NCI-H82 (cell line): ENCODE results near the gene QRICH1.
A peak's percentile ranks its signal among the peaks of the same experiment; 100 is the strongest.

Source experiments
- DNase-seq: peaks from one replicate; lab custom pipeline; 2025; lab: John Stamatoyannopoulos, UW

Gene QRICH1, protein sequence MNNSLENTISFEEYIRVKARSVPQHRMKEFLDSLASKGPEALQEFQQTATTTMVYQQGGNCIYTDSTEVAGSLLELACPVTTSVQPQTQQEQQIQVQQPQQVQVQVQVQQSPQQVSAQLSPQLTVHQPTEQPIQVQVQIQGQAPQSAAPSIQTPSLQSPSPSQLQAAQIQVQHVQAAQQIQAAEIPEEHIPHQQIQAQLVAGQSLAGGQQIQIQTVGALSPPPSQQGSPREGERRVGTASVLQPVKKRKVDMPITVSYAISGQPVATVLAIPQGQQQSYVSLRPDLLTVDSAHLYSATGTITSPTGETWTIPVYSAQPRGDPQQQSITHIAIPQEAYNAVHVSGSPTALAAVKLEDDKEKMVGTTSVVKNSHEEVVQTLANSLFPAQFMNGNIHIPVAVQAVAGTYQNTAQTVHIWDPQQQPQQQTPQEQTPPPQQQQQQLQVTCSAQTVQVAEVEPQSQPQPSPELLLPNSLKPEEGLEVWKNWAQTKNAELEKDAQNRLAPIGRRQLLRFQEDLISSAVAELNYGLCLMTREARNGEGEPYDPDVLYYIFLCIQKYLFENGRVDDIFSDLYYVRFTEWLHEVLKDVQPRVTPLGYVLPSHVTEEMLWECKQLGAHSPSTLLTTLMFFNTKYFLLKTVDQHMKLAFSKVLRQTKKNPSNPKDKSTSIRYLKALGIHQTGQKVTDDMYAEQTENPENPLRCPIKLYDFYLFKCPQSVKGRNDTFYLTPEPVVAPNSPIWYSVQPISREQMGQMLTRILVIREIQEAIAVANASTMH

DNA sequence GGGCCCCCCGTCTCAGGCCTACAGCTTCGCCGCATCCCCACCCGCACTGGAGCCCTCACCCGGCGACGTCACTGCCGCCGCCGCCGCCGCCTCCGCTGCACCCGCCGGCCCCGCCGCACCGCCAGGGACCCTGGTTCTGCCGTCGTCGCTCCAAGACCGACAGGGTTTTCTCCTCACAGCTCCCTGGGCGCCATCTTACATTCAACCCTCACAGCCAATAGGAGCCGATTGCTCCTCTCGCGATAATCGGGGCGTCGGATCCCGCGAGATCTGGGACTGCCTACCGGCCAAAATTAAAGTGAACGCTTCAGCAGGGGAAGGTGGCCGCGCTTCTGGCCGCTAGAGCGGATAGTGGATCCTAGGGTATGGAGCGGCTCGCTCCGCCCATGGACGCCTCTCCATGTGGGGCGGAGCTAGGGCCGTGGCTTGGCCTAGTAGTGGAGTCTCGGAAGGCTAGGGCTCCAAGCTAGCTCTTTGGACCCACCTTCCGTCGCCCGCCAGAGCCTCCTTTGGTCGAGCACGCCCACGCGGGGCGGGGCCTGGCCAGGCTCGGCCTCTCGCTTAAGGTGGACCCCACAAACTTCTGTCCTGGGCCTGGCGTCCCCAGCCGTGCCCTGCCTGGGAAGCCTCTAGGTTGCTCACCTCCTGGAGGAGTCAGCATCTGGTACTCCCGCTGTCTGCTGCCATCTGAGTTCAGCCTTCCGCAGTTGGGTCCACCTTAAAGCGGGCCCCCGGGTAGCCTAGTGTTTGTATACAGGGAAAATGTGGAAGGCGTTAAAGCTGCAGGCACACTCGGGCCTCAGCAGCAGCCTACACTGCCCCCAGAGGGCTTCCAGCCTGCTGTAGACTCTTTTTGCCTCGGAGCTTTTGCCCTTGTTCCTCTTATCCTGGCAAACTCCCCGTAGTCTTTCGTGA lies at the start of gene QRICH1:
Gene QRICH1, minus strand, starts transcription at position 219 of the 915 bp plus-strand sequence. CDS start 17,054 bp downstream, outside the sequence.
- peak; percentile 98 for DNase-seq

DNA sequence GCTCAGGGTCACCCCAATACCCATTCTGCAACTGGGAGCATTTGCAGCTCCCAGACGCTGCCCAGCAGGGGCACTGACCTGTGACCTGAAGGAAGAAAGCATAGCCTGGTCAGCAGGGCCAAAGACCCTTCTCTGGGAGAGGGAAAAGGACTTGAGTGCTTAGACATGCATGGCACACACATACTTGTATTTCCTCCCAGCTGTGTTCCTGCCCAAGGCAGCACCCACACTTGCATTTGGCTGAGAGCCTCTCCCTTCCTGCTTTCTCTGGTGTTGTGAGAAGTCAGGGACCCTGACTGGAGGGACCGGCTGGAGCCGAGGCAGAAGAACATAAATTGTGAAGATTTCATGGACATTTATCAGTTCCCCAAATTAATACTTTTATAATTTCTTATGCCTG lies 46.2 kb upstream of the QRICH1 start:
- no peak for DNase-seq

DNA sequence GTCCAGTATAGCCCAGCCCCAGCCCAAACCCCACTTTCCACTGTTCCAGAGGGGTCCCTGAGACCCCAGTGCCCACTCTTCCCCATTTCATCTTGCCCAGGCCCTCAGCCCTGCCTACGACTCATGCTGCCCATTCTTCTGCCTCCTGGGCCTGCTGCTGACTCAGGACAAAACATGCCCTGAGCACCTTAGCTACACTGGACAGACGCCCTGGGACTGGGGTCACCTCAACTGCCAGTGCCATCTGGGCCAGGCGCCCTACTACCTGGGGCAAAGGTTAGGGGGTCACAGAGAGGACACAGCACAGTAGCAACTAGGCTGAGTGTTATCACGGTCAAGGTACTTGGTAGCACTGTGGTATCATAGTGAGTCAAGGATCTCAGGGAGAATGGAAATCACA lies 41.6 kb upstream of the QRICH1 start:
- DNase-seq = no peak

DNA sequence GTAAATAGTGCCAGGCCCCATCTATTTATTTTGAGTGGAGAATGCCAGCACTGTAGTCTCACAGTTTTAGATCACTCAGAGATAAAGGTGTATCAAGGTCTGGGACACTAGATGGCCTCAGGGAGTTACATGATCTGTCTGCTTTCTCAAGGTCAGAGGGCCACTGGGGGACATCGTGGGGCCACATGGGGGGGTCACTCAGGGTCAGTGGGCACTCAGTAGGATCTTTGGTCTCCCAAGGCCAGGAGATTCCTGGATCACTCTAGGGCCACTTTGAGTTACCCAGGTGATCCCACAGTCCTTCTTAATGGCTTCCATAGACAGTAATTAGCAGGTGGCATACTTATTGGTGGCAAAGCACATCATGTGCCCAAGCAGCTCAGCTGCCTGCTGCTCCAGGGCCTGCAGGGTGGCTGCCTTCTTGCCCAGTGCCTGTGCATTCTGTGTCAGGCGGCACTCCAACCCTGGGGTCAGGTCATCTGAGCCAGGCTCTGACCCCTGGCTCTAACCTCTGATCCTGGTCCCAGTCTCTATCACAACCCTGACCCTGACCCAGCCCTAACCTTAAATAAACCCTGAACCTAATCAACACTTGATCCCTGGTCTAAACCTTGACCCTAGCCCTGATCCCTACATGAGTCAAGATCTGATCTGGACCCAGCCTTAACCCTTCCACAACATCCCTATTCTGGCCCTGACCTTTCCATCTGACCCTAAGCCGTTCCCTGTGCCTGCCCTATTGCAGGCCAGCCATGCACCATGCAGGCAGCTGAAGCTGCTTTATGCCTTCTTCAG lies 40.8 kb upstream of the QRICH1 start:
- DNase-seq = no peak

DNA sequence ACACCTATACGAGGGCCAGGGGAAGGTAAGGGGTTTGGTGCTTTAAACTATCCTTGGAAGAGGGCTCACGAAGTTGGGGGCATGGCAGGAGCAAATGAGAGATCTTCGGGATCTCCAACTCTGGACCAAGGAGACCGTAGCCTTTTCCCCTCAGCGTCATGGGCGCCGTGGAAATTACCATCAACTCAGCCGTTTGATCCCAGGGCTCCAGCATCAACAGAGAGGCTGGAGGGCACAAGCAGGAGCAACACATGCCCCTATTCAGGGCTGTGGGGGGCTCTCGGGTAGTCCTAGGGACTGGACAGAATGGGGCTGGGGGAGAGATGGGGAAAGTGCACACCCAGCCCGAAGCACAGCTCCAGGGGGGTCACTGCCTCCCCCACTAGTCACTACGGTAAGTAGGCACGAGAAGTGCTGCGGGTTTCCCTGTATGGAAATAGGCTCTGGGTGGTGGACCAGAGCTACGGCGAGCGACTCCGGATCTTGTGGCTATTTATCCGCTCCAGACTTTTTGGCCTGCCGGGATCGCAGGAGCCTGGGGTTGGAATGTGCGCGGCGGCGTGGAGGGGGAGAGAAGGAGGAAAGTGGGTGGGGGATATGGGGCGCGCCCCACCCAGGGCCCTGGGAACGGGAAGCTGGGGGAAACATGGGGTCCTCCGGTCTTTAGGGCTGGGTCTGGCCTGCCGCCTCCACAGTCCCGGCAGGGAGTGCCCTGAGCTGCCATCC lies 39.5 kb upstream of the QRICH1 start:
- peak; percentile 86 for DNase-seq

DNA sequence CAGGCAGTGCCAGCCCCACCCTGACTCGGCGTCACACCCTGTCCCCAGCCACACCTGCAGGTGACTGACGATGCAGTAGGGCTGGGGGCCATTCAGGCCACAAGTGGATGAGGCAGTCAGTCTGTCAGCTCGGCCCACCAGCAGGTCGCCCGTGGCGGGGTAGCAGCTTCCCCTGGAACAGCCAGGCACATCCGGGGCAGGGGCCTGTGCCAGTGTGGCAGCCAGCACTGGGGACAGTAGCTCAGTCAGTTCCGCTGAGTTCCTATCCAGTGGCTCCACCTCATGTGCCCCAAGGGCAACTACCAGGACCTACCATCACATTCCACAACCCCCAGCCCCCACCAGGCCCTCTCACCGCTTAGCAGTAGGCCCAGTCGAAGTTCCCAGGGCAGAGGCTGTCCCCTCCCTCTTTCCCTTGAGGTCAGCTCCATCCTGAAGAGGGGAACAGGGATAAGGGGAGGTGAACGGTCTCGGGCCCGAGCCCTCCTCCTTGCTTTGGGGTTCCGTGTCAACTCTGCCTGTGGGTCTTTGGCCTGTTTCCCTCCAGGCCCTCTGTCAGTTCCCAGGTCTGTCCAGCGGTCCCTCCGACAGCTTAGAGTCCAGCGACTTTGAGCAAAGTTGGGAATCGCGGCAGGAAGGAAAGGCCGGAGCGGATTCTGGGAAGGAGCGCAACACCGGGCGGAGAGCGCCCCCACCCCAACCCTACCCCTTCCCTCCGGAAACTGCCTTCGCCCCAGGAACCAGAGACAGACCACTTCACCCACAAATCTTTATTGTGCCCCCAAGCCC lies 38.8 kb upstream of the QRICH1 start, which contains the start of gene LAMB2:
Gene LAMB2, minus strand, starts transcription at position 614 of the 789 bp plus-strand sequence. Its CDS starts 183 bp downstream, at position 431.
- DNase-seq = peak; percentile 72

DNA sequence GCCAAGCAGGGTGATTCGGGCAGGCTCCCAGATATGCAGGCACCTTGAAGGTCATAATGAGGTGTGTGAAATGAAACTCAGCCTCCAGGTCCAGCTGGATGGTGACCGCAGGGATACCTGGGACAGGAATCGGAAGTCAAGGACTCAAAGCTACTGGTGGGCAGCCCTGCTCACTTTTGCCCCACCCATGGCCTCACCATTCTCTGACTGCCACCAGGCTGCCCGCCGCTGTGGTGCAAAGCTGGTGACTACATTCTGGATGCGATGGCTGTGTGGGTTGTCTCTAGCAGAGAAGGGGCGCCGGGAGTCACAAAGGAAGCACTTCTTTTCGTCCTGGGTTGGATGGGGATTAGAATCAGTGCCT lies 38.2 kb upstream of the QRICH1 start:
- DNase-seq = no peak

DNA sequence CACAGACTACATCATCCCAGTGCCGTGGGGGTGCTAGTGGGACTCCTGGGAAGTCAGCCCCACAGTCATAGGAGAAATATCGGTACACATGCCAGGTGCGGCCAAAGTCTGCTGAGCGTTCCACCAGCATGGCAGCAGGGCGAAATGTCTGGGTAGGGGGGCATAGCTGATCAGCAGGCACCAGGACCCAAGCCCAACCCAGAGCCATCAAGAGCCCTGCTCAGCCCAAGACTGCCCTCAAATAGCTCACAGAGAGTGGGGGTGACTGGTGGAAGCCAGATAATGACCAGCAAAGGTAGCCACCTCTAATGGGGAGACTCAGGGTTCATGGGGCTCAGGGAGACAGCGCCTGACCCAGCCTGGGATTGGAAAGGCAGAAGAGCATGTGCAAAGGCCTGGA lies 37.7 kb upstream of the QRICH1 start:
- no peak for DNase-seq

DNA sequence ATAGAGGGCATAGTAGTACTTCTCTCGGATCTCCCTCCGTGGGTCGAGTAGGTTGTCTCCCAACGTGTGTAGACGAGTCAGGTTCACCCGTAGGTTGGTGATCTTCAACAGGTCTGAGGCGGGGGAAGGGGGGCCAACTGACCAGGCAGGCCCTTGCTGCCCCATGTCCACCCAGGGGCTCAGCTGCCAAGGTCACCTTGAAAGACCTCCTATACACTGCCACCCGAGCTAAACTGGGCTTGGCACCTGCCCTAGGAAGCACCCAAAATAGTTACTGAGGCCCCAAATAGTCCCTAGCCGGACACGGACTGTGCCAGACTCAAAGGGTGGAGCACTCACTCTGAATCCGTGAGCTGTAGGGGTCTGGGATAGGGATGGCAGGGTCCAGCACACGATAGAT lies 37.2 kb upstream of the QRICH1 start:
- DNase-seq = no peak

DNA sequence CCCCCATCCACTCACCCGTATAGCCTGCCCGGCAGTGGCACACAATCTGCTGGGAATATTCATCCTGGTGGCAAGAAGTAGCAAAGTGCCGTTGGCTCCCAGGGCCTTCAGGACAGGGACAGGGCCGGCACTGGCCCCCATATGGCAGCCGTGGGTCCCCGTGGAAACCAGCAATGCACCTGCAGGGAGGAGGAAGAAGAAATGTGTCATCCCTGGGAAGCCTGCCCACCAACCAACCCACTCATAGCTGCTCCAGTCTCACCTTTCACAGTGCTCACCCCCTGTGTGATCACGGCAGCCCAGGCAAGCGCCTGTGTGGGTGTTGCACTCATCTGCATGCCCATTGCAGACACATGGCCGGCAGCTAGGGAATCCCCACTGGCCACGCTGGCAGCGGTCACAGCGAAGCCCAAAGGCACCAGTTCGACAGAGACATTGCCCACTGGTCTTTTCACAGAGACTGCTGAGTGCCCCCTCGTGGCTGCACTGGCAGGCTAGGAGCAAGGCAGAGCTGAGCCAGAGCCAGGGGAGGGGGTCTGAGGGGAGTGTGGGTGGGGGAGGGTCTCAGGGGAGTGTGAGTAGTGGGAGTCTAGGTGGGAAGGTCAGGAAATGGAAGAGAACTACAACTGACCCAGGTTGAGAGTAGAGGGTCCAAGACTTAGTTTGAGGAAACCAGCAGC lies 31.3 kb upstream of the QRICH1 start:
- DNase-seq = peak; percentile 41

DNA sequence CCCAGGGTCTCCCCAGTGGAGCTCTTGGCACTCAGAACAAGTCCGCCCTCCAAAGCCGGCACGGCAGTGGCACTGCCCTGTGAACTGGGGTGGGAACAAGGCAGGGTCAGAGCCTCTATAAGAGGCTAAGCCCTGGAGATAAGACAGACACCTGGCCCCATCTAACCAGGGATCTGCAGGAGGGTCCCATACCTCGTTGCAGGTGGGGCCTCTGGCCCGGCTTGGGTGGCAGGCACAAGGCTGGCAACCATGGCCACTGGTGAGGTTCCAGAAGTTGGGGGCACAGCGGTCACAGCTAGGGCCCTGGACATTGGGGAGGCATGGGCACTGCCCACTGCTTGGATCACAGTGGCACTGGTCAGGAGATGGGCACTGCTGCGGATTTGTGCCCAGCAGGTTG lies 30.3 kb upstream of the QRICH1 start:
- no peak for DNase-seq

DNA sequence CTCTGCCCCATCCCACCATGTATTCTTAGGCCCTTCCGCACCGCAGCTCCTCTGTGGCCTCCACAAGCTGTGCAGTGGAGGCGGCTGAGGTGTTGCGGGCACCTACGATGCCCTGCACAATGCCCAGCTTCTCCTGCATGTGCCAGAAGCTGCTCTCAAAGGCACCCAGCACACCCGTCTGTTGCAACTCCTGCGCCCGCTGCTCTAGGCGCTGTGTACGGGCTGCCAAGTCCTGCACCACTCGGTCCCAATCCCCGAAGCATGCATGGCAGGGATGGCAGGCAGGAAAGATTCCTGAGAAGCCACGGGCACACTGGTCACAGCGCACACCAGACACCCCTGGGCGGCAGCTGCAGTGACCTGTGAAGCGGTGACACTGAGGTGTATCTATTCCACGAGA lies 29.8 kb upstream of the QRICH1 start:
- DNase-seq = no peak

DNA sequence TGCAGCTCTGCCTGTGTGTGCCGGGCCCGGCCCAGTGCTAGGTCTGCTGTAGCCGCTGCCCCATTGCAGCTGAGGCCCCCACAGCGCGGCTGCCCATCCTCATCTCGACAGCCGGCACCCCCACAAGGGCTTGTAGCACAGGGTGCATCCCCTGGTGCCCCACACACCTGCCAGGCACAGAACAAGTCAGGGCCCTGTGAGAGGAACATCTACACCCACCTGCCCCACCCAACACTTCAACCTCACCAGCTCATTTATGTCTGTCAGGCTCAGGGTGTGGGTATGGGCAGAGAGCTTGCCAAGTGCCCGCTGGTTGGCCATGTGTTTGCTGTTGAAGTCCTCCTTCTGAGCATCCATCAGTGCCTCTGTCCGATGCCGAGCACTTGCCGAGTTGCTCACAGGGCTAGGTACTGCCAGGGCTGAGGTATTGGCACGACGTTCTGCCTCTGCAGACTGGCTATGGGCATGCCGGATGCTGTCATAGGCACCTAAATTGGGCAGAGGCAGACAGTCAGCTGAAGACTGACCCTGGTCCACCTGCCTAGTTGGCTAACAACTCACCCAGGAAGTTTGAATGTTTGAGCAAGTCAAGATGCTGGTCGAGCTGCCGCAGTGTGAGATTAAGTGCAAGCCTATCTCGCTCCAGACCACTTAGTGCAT lies 29.1 kb upstream of the QRICH1 start:
- no peak for DNase-seq

DNA sequence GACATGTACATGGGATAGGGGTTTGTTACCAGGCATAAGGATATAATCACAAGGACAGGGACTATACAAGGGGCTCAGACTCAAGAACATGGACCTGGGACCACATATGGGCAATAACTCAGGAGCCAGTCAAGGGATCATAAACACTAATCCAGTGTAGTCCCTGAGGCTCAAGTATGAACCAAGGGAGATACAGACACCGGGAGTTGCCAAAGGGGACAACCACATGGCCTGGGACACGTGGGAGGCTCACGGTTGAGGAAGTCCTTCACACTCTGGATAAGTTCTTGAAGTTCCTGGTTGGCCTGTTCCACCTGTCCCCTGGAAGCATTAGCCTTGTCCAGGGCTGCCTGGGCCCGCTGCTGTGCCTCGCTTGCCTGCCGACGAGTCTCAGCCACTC lies 28.6 kb upstream of the QRICH1 start:
- DNase-seq = no peak

DNA sequence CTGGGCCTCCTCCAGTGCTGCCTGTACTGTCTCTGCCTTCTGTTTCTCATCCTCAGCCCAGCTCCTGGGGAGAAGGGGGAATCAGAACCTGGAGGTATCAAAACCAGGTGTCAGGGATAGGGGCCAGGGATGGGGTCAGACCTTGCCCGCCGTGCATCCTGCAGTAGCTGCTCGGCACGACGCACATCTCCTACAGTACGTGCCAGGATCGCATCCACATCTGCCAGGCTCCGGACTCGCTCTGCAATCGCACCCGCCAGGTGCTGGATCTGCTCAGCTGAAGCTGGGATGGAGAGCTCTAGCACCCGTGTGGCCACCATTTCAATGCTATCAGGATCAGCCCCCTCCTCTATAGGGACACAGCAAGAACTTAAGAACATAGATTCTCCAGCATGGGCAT lies 28.2 kb upstream of the QRICH1 start:
- no peak for DNase-seq

DNA sequence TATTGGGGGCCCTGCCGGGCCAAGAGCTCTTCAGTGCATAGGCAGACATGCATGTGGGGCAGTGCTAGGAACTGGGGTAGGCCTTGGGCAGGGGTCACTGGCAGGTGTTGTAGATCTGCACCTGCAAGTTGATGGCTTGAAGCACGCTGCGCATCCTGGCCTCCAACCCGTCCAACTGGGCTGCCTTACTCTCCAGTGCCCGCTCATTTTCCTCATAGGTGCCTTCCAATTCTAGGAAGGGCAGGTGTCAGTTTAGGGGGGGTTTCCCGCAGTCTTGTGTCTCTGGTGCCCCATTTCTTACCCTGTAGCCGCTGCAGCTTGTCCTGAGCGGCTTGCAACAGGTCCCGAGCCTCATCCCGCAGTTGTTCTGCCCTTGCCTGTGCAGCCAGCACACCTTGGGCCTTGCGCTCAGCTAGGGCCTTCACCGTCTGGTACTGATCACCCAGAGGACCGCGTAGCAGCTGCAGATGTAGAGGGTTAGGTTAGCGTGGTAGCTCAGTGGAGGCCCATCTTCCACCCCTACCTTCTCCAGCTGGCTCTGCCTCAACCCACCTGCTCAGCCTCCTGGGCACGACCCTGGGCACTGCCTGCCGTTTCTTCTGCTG lies 27.4 kb upstream of the QRICH1 start:
- DNase-seq = no peak

DNA sequence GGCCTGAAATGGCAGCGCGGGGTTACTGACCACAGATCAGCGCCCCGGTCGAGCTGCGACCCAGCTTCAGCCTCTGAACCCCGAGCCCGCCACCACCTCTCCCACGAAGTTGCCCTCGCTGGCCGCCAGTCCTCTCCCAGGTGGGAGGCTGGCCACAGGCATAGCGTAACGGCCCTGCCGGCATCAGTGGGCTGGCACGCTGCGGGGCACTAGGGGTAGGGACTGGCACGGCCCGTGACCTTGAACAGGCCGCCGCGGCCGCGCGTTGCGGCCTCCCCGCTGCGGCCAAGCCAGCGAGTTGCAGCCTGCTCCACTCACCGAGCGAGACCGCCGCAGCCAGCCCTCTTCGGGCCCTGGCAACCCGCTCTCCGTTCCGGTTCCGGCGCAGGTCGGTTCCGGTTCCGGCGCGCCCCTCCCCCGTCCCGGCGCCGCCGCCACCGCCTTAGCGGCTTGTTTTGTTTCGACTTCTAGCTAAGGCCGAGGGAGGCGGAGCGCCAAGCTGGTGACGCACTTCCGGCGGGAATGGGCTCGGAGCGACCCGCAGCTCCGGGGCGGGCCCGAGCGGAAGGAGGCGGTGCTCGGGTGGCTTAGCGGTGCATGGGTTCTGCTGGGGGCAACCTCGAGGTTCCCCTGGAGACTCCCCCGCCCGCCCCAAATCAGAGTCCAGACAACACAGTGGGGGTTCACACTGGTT lies 26.7 kb upstream of the QRICH1 start, which contains the start of gene USP19:
Gene USP19, minus strand, starts transcription at position 386 of the 694 bp plus-strand sequence. CDS start 1,678 bp downstream, outside the sequence.
- peak; percentile 95 for DNase-seq

DNA sequence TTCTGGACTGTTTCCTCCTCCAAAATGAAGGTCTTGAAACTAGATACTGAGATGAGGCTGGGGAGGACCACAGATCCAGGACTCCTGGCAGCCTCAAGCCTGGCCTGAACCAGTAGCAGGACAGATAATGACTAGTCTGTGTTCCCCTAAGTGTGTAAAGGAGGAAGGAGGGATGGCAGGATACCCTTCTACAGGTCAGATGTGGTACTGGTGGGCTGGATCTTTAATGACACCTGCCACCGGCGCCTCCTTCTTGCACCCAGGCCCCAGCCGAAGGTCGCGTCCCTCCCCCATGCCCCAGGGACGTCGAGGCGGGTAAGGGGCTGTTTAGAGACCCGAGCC lies 26.2 kb upstream of the QRICH1 start:
- no peak for DNase-seq
